Right atrium auricular region (tissue), 2 donors: ENCODE results near the gene BRWD1. TPM values are rescaled to one million over a fixed set of nuclear protein-coding genes. Genes with fewer than 3 reads are reported as not detected.

Source experiments
- DNase-seq: peaks from one replicate; pipeline ENCODE4 v3.0.0-alpha.2; 2019; ENCODE audit warnings: low spot score
- H3K27ac ChIP-seq, 2 donors: fragments of 200-600 bp; sonication (generic); 1 replicate in 1 of 2; 2 replicates in 1 of 2; pipeline ENCODE4 v1.5.1; 2016 to 2019
- H3K27me3 ChIP-seq, 2 donors: fragments of 200-600 bp; sonication (generic); one replicate each; pipeline versions ENCODE4 v1.5.1 to v1.6.0; 2017 to 2019
- H3K36me3 ChIP-seq: fragments of 200-600 bp; sonication (generic); one replicate; pipeline ENCODE4 v1.5.1; 2016
- H3K4me1 ChIP-seq, 2 donors: fragments of 200-600 bp; sonication (generic); one replicate each; pipeline versions ENCODE4 v1.5.1 to v1.6.0; 2017 to 2019
- H3K4me3 ChIP-seq, 2 donors: fragments of 200-600 bp; sonication (generic); 1 replicate in 1 of 2; 2 replicates in 1 of 2; pipeline ENCODE4 v1.5.1; 2017 to 2019; ENCODE audit warnings: mild to moderate bottlenecking in 1 of 2, moderate library complexity in 1 of 2
- H3K9me3 ChIP-seq, 2 donors: fragments of 200-600 bp; sonication (generic); one replicate each; pipeline ENCODE4 v1.5.1; 2019
- CTCF ChIP-seq, 2 donors: fragments of 200-600 bp; sonication (generic); IDR thresholded peaks; one replicate each; pipeline ENCODE4 v1.5.1; 2019; ENCODE audit warnings: antibody characterized with exemption in 2 of 2
- total RNA-seq, 2 donors: library from RNA; depleted of rRNA; stranded (reverse); fragments of >200 nt; gene quantifications; one replicate each; pipeline ENCODE4 v1.1.0, GENCODE V29; 2016

BRWD1 gene
- total RNA-seq, 2 donors from 2014 or later = 40.6 TPM

GRCh38 chr21:39326607-39327307 lies 13.3 kb upstream of the BRWD1 start:
- Histone ChIP-seq H3K27ac (no peak overlapping the region), H3K4me1 (no peaks in the 10 kb centered on the region), H3K9me3 (no peaks in the 10 kb centered on the region), H3K4me3 (no peak overlapping the region), H3K27me3 (no peaks in the 10 kb centered on the region), H3K36me3 (no peaks in the 10 kb centered on the region)
- no peak for TF ChIP-seq CTCF (IDR thresholded peaks at IDR 0.05)
- no peak for DNase-seq

- no peak for DNase-seq
- Histone ChIP-seq H3K36me3 (no peaks in the 10 kb centered on the region), H3K9me3 (no peaks in the 10 kb centered on the region), H3K4me1 (no peaks in the 10 kb centered on the region), H3K4me3 (no peak overlapping the region), H3K27ac (no peak overlapping the region), H3K27me3 (no peaks in the 10 kb centered on the region)
- no peak for TF ChIP-seq CTCF (IDR thresholded peaks at IDR 0.05)
These were observed 12.0 kb upstream of the BRWD1 start for GRCh38 chr21:39325458-39325857.

- H3K9me3 ChIP-seq = no peaks in the 10 kb centered on the region
- no peaks in the 10 kb centered on the region for H3K36me3 ChIP-seq
- TF ChIP-seq CTCF (IDR thresholded peaks at IDR 0.05) = no peak
- no peak overlapping the region for H3K4me3 ChIP-seq
- no peaks in the 10 kb centered on the region for H3K27me3 ChIP-seq
- no peak for DNase-seq
- no peak overlapping the region for H3K27ac ChIP-seq
- peaks cover 0 to 21% of the 10 kb centered on the region in 2 donors for H3K4me1 ChIP-seq
These were observed 8.0 kb upstream of the BRWD1 start for GRCh38 chr21:39321424-39321823.

- Histone ChIP-seq H3K27ac (peak overlapping the region; percentile 73 to 76), H3K4me3 (no peak overlapping the region), H3K27me3 (no peaks in the 10 kb centered on the region), H3K4me1 (peaks cover 0 to 24% of the 10 kb centered on the region in 2 donors), H3K36me3 (no peaks in the 10 kb centered on the region), H3K9me3 (no peaks in the 10 kb centered on the region)
- DNase-seq = peak; percentile 66
- no peak for TF ChIP-seq CTCF (IDR thresholded peaks at IDR 0.05)
These were observed 6.4 kb upstream of the BRWD1 start for GRCh38 chr21:39319814-39320332.

GRCh38 chr21:39319251-39319756 lies 5.9 kb upstream of the BRWD1 start:
- peaks cover 0 to 29% of the 10 kb centered on the region in 2 donors for H3K4me1 ChIP-seq
- TF ChIP-seq CTCF (IDR thresholded peaks at IDR 0.05) = no peak
- peak overlapping the region; percentile 73 to 76 for H3K27ac ChIP-seq
- H3K36me3 ChIP-seq = no peaks in the 10 kb centered on the region
- peak; percentile 70 for DNase-seq
- H3K4me3 ChIP-seq = no peak overlapping the region
- H3K9me3 ChIP-seq = no peaks in the 10 kb centered on the region
- no peaks in the 10 kb centered on the region for H3K27me3 ChIP-seq
